SH-SY5Y (cell line): Measurements from ENCODE around the gene ATG2A.

Source experiments
- GATA2 ChIP-seq: IDR thresholded peaks from 2 replicates; pipeline ENCODE4 v1.6.1; 2011; ENCODE audit warnings: mild to moderate bottlenecking, low read depth, low read length
- GATA3 ChIP-seq: IDR thresholded peaks from 2 replicates; pipeline ENCODE4 v1.6.1; 2011; ENCODE audit warnings: low read depth, mild to moderate bottlenecking, low read length, moderate library complexity

- TF ChIP-seq GATA2: no peak
- no peak for TF ChIP-seq GATA3
Measured at GRCh38 chr11:64876229-64876750, 40.7 kb downstream of the ATG2A start.
